Naive thymus-derived CD8-positive, alpha-beta T cell (primary cell): ENCODE measurements around the gene SMTN. TPM values are rescaled to one million over a fixed set of nuclear protein-coding genes. Genes with fewer than 3 reads are reported as not detected.

ENCODE experiments used
- ATAC-seq, 2 donors: fragments of 150-1000 bp; cut with Tn5 transposase in 1 of 2; sonication (Bioruptor Pico), chemical (Tn5 transposase) in 1 of 2; 1 replicate in 1 of 2; 2 replicates in 1 of 2; pipeline ENCODE4 v1.10.0; 2021; ENCODE audit warnings: mild to moderate bottlenecking in 2 of 2, moderate library complexity in 2 of 2
- POLR2A ChIA-PET: fragments of 350-600 bp; sonication (Branson Sonifier 250); formaldehyde crosslinking; loops from one replicate; lab custom pipeline; 2021; ENCODE audit warnings: antibody characterized with exemption; lab: Charles Lee
- DNase-seq, 10 donors: peaks; one replicate each; pipeline versions ENCODE4 v3.0.0 to v3.0.0-alpha.2; 2020 to 2022
- H3K27ac Mint-ChIP-seq, 10 donors: one replicate each; pipeline ENCODE4 v1.8.0; 2020 to 2022; ENCODE audit warnings: mild to moderate bottlenecking in 10 of 10, mixed read lengths in 10 of 10, moderate library complexity in 4 of 10, inconsistent platforms in 1 of 10
- H3K27me3 Mint-ChIP-seq, 5 donors: one replicate each; pipeline ENCODE4 v1.8.0; 2021 to 2022; ENCODE audit warnings: mixed read lengths in 5 of 5
- H3K36me3 Mint-ChIP-seq, 3 donors: one replicate each; pipeline ENCODE4 v1.8.0; 2020 to 2022; ENCODE audit warnings: mixed read lengths in 3 of 3, mild to moderate bottlenecking in 2 of 3, inconsistent platforms in 1 of 3
- H3K4me1 Mint-ChIP-seq, 4 donors: one replicate each; pipeline ENCODE4 v1.8.0; 2021 to 2022; ENCODE audit warnings: mixed read lengths in 4 of 4
- H3K4me3 Mint-ChIP-seq, 10 donors: one replicate each; pipeline ENCODE4 v1.8.0; 2020 to 2022; ENCODE audit warnings: mild to moderate bottlenecking in 10 of 10, mixed read lengths in 10 of 10, moderate library complexity in 6 of 10, inconsistent platforms in 1 of 10
- H3K9me3 Mint-ChIP-seq, 9 donors: one replicate each; pipeline ENCODE4 v1.8.0; 2020 to 2022; ENCODE audit warnings: mixed read lengths in 9 of 9, mild to moderate bottlenecking in 3 of 9, inconsistent platforms in 1 of 9, moderate library complexity in 1 of 9
- polyA plus RNA-seq, 3 donors: library from polyadenylated mRNA; unstranded; fragments of 300-500 nt; fragmentation: Illumina TruSeq; gene quantifications; one replicate each; pipeline ENCODE4 v1.2.3, GENCODE V29; 2021
- total RNA-seq, 8 experiments: library from RNA in 2 of 8; stranded (reverse) in 2 of 8; gene quantifications; one replicate each; pipeline ENCODE4 v1.2.3 and lab custom pipeline; 2021 to 2026

Gene SMTN
- 1 to 10 TPM; 2.2 to 4.5 TPM for total RNA-seq
- 1 to 10 TPM in 2 of 3 donors, not detected in 1; 1.1 to 1.8 TPM for polyA plus RNA-seq
- total RNA-seq (lab: John Stamatoyannopoulos, UW) = 0 to 6.5 (median 2.5) reads per million in 6 experiments

DNA sequence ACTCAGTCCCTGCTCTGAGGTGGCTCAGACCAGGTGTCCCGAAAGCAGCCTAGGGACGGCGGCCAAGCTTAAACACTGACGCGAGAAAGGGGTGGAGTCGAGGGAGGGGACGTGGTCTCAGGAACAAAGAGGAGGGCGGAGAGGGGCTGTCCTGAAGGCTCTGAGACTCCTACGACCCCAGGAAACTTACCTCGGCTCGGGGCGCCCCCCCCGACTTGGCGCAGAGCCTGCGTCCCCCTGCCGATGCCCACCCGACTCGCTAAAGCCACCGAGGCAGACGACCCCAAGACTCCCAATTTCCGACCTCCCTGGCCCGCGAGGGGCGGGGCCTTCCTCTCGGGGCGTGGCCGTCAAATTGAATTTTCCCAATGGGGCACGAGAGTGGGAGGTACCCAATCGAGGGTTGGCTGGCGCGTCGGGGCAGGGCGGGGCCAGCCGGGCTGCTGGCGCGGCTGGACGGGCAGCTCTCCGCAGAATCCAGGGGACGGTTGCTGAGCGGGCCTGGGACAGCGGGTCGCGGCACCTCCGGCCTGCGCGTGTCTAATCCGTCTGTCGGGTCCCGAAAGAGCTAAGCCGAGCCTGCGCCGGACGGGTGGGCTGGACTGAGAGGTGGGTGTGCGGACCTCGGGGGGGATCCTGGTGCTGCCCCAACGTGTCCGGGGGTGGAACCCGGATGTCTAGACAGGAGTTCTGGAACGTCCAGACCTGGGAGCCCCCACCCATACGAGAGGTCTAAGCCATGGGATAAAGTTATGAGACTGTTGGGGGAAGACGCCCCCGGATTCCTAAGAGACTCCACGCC, at the start of gene SMTN:
Gene SMTN, plus strand, starts transcription at position 471 of the 802 bp plus-strand sequence. CDS start 1,941 bp downstream, outside the sequence.
- Mint-ChIP-seq H3K27ac (peak within 1 kb of the TSS; percentile 21 to 92 (median 82)), H3K9me3 (no peaks in the 10 kb centered on the region), H3K4me3 (peak within 1 kb of the TSS; percentile 85 to 95 (median 90)), H3K27me3 (no peaks in the 10 kb centered on the region), H3K36me3 (no peaks in the 10 kb centered on the region), H3K4me1 (peaks cover 19 to 46% (median 38%) of the 10 kb centered on the region in 4 donors)
- DNase-seq = peak; percentile 79 to 91 (median 88)
- POLR2A ChIA-PET = interaction anchor here (0.8 to 7.5 kb wide), 5 partner anchors 26 to 211 kb away, joined by 3 to 74 read pairs (median 10); partner anchors contain the start of genes MORC2, PIK3IP1, SELENOM and TUG1
- ATAC-seq = peak; percentile 70 to 72

DNA sequence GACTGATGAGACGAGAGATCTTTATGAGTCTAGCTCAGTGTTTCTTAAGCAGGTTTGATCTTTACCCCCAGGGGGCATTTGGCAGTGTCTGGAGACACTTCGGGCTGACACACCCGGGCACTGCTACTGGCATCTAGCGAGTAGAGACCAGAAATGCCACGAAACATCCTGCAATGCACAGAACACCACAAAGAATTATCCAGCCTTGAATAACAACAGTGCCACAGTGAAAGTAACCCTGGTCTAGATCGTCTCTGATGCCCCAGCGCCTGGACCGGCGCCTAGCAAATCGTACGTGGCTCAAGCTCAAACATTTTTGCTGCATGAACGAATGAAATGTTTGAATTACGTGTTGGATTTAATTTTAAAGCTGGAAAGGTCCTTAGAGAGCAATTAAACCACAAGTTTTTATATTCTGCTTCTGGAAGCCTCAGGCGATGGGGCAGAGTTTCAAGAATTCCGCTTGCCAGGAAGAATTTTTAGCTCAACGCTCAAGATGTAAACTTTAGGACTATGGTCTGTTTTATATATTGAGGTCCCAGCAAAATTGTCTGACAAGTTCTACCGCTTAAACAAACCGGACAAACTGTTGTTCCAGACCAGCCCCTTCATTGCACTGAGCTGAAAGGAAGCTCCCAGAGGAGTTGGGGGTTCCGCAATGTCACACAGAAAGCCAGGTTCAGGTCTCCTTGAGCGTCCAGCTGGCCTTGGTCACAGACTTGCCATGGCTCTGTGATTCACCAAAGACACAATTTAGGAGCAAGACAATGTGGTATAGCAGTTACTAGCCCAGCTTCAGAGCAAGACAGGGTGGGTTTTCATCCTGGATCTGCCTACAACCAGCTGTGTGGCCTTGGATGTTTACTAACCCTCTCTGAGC, 44.2 kb upstream of the SMTN start:
- H3K27me3 Mint-ChIP-seq = peaks cover 0 to 3% (median 0%) of the 10 kb centered on the region in 5 donors
- peak in 3 of 10 donors; percentile 7 to 20 (median 9) for DNase-seq
- peak in 1 of 2 donors; percentile 29 for ATAC-seq

DNA sequence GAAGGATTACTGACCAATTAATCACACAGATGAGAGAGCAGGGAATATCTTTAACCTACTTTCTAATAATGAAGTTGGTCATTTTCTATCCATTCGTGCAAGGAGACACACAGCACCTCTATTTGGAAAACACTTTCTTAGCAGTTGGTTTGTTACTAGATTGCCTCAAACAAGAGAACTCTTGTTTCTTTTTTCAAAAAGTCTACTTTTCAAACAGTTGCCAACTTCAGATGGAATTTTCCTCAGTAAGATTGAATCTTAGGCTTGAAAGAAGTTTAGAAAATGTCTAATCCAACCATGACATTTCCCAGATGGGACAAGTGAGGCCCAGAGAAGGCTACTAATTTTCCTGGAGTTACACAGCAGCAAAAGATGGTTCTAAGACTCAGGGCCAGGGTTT, 42.4 kb upstream of the SMTN start:
- H3K36me3 Mint-ChIP-seq = no peaks in the 10 kb centered on the region
- DNase-seq (no peak), ATAC-seq (no peak)
- peaks cover 0 to 3% (median 0%) of the 10 kb centered on the region in 5 donors for H3K27me3 Mint-ChIP-seq
- H3K27ac Mint-ChIP-seq = no peak overlapping the region
- H3K4me3 Mint-ChIP-seq = no peak overlapping the region
- POLR2A ChIA-PET = no interaction called here
- H3K9me3 Mint-ChIP-seq = no peaks in the 10 kb centered on the region
- peaks cover 0 to 6% (median 0%) of the 10 kb centered on the region in 4 donors for H3K4me1 Mint-ChIP-seq

More for the DNA sequence above, 44.2 kb upstream of the SMTN start:
- H3K36me3 Mint-ChIP-seq = no peaks in the 10 kb centered on the region
- no peaks in the 10 kb centered on the region for H3K9me3 Mint-ChIP-seq
- no peak overlapping the region for H3K4me3 Mint-ChIP-seq
- POLR2A ChIA-PET = no interaction called here
- peaks cover 0 to 6% (median 0%) of the 10 kb centered on the region in 4 donors for H3K4me1 Mint-ChIP-seq
- H3K27ac Mint-ChIP-seq = peak overlapping the region in 4 of 10 donors; percentile 19 to 65 (median 32)

DNA sequence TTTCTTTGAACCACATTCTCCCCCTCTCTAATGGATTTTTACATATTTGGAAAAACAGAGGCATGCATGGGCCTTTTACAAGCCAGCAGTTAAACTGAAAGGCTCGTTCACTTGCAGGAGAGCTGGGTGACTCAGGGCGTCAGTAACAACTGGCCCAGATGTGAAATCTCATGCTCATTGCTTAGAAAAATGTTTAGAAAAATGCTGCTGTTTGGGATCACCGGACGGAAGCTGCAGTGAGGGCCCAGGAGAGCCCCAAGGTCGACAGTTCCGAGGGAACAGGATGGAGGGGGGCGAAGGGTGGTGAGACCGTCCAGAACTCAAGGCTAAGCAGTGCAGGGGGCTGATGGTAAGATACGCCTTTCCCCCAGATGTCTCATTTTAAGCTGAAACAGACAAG, 41.7 kb upstream of the SMTN start:
- no peak overlapping the region for H3K4me3 Mint-ChIP-seq
- DNase-seq (no peak), ATAC-seq (no peak)
- H3K36me3 Mint-ChIP-seq = no peaks in the 10 kb centered on the region
- H3K9me3 Mint-ChIP-seq = no peaks in the 10 kb centered on the region
- no peak overlapping the region for H3K27ac Mint-ChIP-seq
- H3K4me1 Mint-ChIP-seq = peaks cover 0 to 6% (median 0%) of the 10 kb centered on the region in 4 donors
- H3K27me3 Mint-ChIP-seq = peaks cover 0 to 3% (median 0%) of the 10 kb centered on the region in 5 donors
- POLR2A ChIA-PET = no interaction called here

DNA sequence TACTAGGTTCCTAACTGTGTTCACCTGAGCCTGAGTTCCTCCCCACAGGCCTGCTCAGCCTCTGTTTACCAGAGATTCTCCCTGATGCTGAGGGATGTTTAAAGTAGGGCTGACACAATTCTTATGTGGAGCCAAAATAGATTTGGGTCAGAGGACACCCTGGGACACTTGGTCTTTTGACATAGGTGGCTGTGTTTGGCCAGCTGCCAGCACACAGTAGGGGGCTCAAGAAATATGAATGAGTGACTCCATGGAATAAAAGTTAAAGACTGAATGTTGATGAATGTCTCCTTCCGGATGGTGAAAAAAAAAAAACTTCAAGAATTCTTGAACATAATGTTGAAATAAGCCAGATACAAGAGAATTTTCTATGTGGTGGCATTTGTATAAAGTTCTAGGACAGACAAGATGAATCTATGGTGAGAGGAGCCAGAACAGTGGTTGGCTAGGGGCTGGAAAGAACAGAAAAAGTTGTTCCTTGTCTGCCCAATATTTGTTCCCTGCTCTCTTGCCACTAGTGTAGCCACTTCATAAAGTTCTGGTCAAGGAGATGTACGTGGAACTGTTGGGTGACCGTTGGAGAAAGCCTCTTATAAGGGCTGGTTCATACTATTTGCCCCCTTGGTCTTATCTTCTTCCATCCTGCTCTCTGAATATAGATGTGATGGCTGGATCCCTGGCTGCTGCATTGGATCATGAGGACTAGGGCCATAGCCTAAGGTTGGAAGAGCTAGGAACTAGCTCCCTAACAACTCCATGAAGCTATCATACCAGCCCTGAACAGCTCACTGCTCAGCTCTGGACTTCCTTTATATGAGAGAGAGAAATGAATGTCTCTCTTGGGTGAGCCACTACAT, 40.3 kb upstream of the SMTN start:
- ATAC-seq = no peak
- Mint-ChIP-seq H3K36me3 (no peaks in the 10 kb centered on the region), H3K27ac (no peak overlapping the region)

DNA sequence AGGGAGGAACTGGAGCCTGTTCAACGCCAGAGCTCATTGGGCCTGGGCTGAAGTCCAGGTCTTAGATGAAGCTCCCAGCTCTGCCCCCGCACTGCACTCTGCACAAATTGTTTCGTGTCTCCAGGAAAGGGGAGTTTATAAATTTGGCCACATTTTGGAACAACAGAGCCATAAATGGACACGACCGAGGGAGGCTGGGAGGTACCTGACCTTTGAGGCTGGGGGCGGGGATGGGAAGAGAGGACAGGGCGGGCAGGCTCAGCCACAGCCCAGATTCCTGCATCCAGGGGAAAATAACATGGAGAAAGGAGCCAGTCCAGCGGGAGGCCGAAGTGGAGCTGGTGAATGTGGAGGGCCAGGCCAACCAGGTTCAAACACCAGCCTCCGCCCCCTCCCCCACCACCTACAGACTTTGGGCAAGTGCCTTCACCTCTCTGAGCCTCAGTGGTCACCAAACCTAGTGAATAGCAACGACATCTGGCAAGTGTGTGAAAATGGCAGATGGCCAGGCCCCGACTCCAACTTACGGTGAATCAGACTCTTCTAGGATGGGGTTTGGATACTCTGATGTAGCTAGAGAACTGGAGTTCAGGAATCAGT, 36.8 kb upstream of the SMTN start:
- H3K27me3 Mint-ChIP-seq = peaks cover 0 to 11% (median 3%) of the 10 kb centered on the region in 5 donors
- no peak overlapping the region for H3K4me3 Mint-ChIP-seq
- H3K9me3 Mint-ChIP-seq = no peaks in the 10 kb centered on the region
- DNase-seq (no peak), ATAC-seq (no peak)
- no peak overlapping the region for H3K27ac Mint-ChIP-seq
- POLR2A ChIA-PET = no interaction called here
- peaks cover 0 to 4% (median 0%) of the 10 kb centered on the region in 4 donors for H3K4me1 Mint-ChIP-seq
- H3K36me3 Mint-ChIP-seq = no peaks in the 10 kb centered on the region

More for the DNA sequence above, 40.3 kb upstream of the SMTN start:
- peaks cover 0 to 6% (median 0%) of the 10 kb centered on the region in 4 donors for H3K4me1 Mint-ChIP-seq
- no peak overlapping the region for H3K4me3 Mint-ChIP-seq
- peaks cover 0 to 8% (median 2%) of the 10 kb centered on the region in 5 donors for H3K27me3 Mint-ChIP-seq
- DNase-seq = no peak
- POLR2A ChIA-PET = interaction anchor here (0.7 kb wide), 1 partner anchor 37 kb away, joined by 3 read pairs; no protein-coding TSS in a partner anchor
- no peaks in the 10 kb centered on the region for H3K9me3 Mint-ChIP-seq

DNA sequence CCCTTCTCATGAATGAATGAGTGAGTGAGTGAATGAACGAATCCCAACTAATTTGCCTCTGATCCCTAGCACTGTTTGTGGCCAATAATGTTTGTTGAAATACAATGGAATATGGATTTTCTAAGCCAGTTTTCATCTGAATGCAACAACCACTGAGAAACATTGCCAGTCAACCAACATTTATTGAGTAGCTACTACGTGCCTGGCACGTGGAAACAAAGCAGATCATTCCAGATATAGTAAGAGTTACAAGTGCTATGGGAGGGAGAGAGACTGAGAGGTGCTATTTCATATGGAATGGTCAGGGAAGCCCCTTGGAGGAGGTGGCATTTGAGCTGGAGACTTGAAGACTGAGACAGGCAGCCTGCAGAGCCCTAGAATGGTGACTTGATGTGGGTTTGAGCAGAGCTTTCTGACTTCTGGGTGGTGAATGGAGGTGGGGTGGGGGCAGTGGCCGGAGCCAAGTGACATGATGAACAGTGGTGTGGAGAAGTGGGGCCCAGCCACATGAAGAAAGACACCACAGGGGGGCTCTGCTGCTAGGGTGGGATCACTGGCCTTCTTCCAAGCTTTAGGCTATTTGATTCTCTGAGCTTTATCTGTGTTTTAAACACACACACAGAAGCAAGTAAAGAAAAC, 35.1 kb upstream of the SMTN start:
- H3K4me3 Mint-ChIP-seq = no peak overlapping the region
- no peaks in the 10 kb centered on the region for H3K36me3 Mint-ChIP-seq
- DNase-seq (no peak), ATAC-seq (no peak)
- POLR2A ChIA-PET = no interaction called here
- H3K4me1 Mint-ChIP-seq = peaks cover 0 to 4% (median 0%) of the 10 kb centered on the region in 4 donors
- H3K9me3 Mint-ChIP-seq = no peaks in the 10 kb centered on the region
- H3K27ac Mint-ChIP-seq = no peak overlapping the region
- H3K27me3 Mint-ChIP-seq = peaks cover 0 to 11% (median 3%) of the 10 kb centered on the region in 5 donors

DNA sequence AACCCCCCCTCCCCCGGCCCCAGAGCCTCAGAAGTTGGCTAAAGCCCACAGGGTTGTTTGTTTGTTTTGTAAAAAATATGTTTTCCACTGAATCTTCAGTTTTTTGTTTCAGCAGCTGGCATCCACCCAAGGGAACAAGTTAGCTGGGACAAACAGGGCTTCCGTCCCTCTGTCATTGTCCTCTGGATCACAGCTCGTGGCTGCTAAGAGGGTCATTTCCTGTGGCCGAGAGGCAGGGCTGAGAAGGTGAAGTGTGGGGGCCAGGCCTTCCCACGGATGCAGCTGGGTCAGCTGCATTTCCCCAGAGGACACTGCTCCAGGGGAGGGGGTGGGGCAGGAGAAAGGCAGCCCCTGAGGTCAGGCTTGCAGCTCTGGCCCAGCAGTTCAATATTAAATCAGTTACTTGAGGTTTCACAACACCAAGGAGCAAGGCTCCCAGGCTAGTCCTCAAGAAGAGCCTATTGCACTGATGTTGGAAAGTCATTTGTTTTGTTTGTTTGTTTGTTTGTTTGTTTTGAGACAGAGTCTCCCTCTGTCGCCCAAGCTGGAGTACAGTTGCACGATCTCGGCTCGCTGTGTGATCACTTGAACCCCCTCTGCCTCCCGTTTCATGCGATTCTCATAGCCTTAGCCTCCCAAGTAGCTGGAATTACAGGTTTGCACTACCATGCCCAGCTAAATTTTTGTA, 34.4 kb upstream of the SMTN start:
- ATAC-seq (no peak), DNase-seq (no peak)
- no peaks in the 10 kb centered on the region for H3K36me3 Mint-ChIP-seq
- POLR2A ChIA-PET = no interaction called here
- peaks cover 0 to 4% (median 0%) of the 10 kb centered on the region in 4 donors for H3K4me1 Mint-ChIP-seq
- H3K27me3 Mint-ChIP-seq = peaks cover 0 to 11% (median 3%) of the 10 kb centered on the region in 5 donors
- H3K9me3 Mint-ChIP-seq = no peaks in the 10 kb centered on the region
- H3K27ac Mint-ChIP-seq = no peak overlapping the region
- no peak overlapping the region for H3K4me3 Mint-ChIP-seq

DNA sequence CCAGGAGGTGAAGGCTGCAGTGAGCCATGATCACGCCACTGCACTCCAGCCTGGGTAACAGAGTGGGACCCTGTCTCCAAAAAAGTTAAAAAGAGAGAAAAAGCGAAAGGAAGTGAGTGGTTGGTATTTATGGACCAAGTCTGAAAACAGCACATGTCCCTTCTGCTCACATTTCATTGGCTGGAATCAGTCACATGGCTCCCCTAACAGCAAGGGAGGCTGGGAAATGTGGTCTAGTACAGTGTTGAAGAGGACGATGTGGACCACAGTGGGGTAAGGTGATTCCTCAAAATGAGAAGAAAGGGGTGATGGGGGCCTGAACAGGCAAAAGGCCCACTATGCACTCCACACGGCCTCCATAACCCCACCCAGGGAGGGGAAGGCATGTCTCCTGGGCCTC, 32.5 kb upstream of the SMTN start:
- Mint-ChIP-seq H3K27me3 (peaks cover 0 to 11% (median 3%) of the 10 kb centered on the region in 5 donors), H3K4me1 (peaks cover 0 to 5% (median 0%) of the 10 kb centered on the region in 4 donors), H3K9me3 (no peaks in the 10 kb centered on the region), H3K4me3 (no peak overlapping the region), H3K27ac (peak overlapping the region in 1 of 10 donors; percentile 46), H3K36me3 (no peaks in the 10 kb centered on the region)
- ATAC-seq (no peak), DNase-seq (no peak)
- POLR2A ChIA-PET = no interaction called here

DNA sequence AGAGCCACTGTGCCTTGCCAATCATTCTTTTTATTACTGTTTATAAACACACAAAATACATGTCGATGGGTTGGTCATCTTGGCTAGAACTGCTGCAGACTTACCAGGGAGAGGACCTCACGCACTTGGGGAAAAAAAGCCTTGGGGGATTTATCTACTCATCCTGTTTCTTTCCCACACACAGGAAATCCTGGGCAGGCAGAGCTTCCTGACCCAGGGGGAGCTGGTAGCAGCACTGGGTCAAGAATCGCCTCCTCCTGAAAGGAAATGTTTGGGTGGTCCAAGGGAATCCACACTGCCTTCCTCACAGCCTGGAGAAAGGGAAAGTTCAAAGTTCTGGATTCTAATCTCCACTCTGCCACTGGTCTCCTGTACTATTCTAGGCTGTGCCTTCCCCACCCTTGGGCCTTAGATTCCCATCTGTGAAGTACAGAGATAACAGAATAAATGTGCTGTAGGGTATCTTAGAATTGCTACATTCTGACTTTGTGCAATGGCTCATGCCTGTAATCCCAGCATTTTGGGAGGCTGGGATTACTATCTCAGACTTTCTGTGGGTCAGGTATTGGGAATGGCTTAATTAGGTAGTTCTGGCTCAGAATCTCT, 31.2 kb upstream of the SMTN start:
- DNase-seq (no peak), ATAC-seq (no peak)
- no peak overlapping the region for H3K4me3 Mint-ChIP-seq
- no peak overlapping the region for H3K27ac Mint-ChIP-seq
- POLR2A ChIA-PET = no interaction called here
- H3K9me3 Mint-ChIP-seq = no peaks in the 10 kb centered on the region
- H3K27me3 Mint-ChIP-seq = peaks cover 0 to 11% (median 3%) of the 10 kb centered on the region in 5 donors
- H3K4me1 Mint-ChIP-seq = peaks cover 0 to 8% (median 0%) of the 10 kb centered on the region in 4 donors
- no peaks in the 10 kb centered on the region for H3K36me3 Mint-ChIP-seq
